Trophoblast cell (in vitro differentiated cells and primary cell): ENCODE data around the gene ITGAL.

Source experiments
- DNase-seq, 2 donors: peaks; one replicate each; pipeline ENCODE4 v3.0.0-alpha.2; 2016
- H2AFZ ChIP-seq: 2 replicates; pipeline ENCODE4 v1.6.1; 2013; ENCODE audit warnings: low read length, moderate library complexity, mild to moderate bottlenecking; ENCODE audit not compliant: insufficient read depth, poor library complexity
- H2AK5ac ChIP-seq: 2 replicates; pipeline ENCODE4 v1.6.1; 2013; ENCODE audit warnings: mild to moderate bottlenecking, low read length
- H2BK120ac ChIP-seq: 2 replicates; pipeline ENCODE4 v1.6.1; 2013; ENCODE audit warnings: low read length, mild to moderate bottlenecking, moderate library complexity; ENCODE audit not compliant: insufficient read depth, poor library complexity
- H2BK12ac ChIP-seq: 2 replicates; pipeline ENCODE4 v1.6.1; 2013; ENCODE audit warnings: mild to moderate bottlenecking, low read length, moderate library complexity
- H2BK5ac ChIP-seq: 2 replicates; pipeline ENCODE4 v1.6.1; 2013; ENCODE audit warnings: low read length, low read depth, moderate library complexity, mild to moderate bottlenecking; ENCODE audit not compliant: poor library complexity
- H3K14ac ChIP-seq: 2 replicates; pipeline ENCODE4 v1.6.1; 2013; ENCODE audit warnings: mild to moderate bottlenecking, low read length
- H3K18ac ChIP-seq: 2 replicates; pipeline ENCODE4 v1.6.1; 2013; ENCODE audit warnings: mild to moderate bottlenecking, low read length
- H3K23ac ChIP-seq: 2 replicates; pipeline ENCODE4 v1.6.1; 2013; ENCODE audit warnings: low read length
- H3K27ac ChIP-seq: 2 replicates; pipeline ENCODE4 v1.5.1; 2013; ENCODE audit warnings: low read depth, mild to moderate bottlenecking, inconsistent platforms, low read length, moderate library complexity
- H3K27me3 ChIP-seq: 2 replicates; pipeline ENCODE4 v1.6.1; 2013; ENCODE audit warnings: inconsistent platforms, mild to moderate bottlenecking, low read length, moderate library complexity; ENCODE audit not compliant: insufficient read depth
- H3K36me3 ChIP-seq, 2 experiments: 1 replicate in 1 of 2; 2 replicates in 1 of 2; pipeline ENCODE4 v1.6.1; 2013; ENCODE audit warnings: low read length in 2 of 2, mild to moderate bottlenecking in 2 of 2, moderate library complexity in 1 of 2; ENCODE audit not compliant: insufficient read depth in 2 of 2, control insufficient read depth in 1 of 2
- H3K4ac ChIP-seq: 2 replicates; pipeline ENCODE4 v1.6.1; 2013; ENCODE audit warnings: low read depth, mild to moderate bottlenecking, low read length, moderate library complexity
- H3K4me1 ChIP-seq, 2 experiments: 1 replicate in 1 of 2; 2 replicates in 1 of 2; pipeline ENCODE4 v1.6.1; 2013; ENCODE audit warnings: low read length in 2 of 2, mild to moderate bottlenecking in 2 of 2, moderate library complexity in 1 of 2; ENCODE audit not compliant: insufficient read depth in 2 of 2, control insufficient read depth in 1 of 2
- H3K4me2 ChIP-seq: 2 replicates; pipeline ENCODE4 v1.6.1; 2013; ENCODE audit warnings: inconsistent platforms, mild to moderate bottlenecking, low read length, moderate library complexity
- H3K4me3 ChIP-seq: 2 replicates; pipeline ENCODE4 v1.5.1; 2013; ENCODE audit warnings: mild to moderate bottlenecking, low read depth, low read length, inconsistent platforms
- H3K79me1 ChIP-seq: one replicate; pipeline ENCODE4 v1.6.1; 2013; ENCODE audit warnings: low read length
- H3K79me2 ChIP-seq: 2 replicates; pipeline ENCODE4 v1.6.1; 2013; ENCODE audit warnings: low read length, mild to moderate bottlenecking; ENCODE audit not compliant: control insufficient read depth, insufficient read depth, poor library complexity
- H3K9ac ChIP-seq: 2 replicates; pipeline ENCODE4 v1.6.1; 2013; ENCODE audit warnings: mild to moderate bottlenecking, low read length
- H3K9me3 ChIP-seq: 2 replicates; pipeline ENCODE4 v1.6.1; 2013; ENCODE audit warnings: low read depth, mild to moderate bottlenecking, control low read depth, inconsistent platforms, low read length; ENCODE audit not compliant: insufficient read depth
- H4K12ac ChIP-seq: 2 replicates; pipeline ENCODE4 v1.6.1; 2013; ENCODE audit warnings: low read depth, mild to moderate bottlenecking, low read length, moderate library complexity
- H4K8ac ChIP-seq: 2 replicates; pipeline ENCODE4 v1.6.1; 2013; ENCODE audit warnings: low read depth, mild to moderate bottlenecking, low read length, moderate library complexity
- H4K91ac ChIP-seq: one replicate; pipeline ENCODE4 v1.6.1; 2013; ENCODE audit warnings: low read depth, mild to moderate bottlenecking, low read length, moderate library complexity
- WGBS: extraction: QIAGEN DNeasy Blood & Tissue Kit; methylation state at CpG from one replicate; pipeline ENCODE4 v1.1.7; 2013; ENCODE audit warnings: missing lambda C conversion rate; ENCODE audit not compliant: insufficient read length, insufficient coverage; ENCODE audit errors: extremely low coverage; 5-methylcytosine and 5-hydroxymethylcytosine counted together

ITGAL gene

GRCh38 chr16:30470170-30470512 lies 2.4 kb upstream of the ITGAL start:
- H3K79me2 ChIP-seq, result no peaks in the 10 kb centered on the region
- no peak overlapping the region for H2AFZ ChIP-seq
- no peak overlapping the region for H3K4me3 ChIP-seq
- no peaks in the 10 kb centered on the region for H3K79me1 ChIP-seq
- H3K36me3 ChIP-seq, result no peaks in the 10 kb centered on the region
- H3K14ac ChIP-seq, result no peak overlapping the region
- no peak overlapping the region for H3K18ac ChIP-seq
- no peak overlapping the region for H3K23ac ChIP-seq
- no peak for DNase-seq
- no peak overlapping the region for H3K4me2 ChIP-seq
- H2BK120ac ChIP-seq, result no peak overlapping the region
- no peak overlapping the region for H3K9ac ChIP-seq
- no peak overlapping the region for H3K27ac ChIP-seq
- H4K12ac ChIP-seq, result no peak overlapping the region
- no peaks in the 10 kb centered on the region for H3K9me3 ChIP-seq
- no peak overlapping the region for H2AK5ac ChIP-seq
- H2BK5ac ChIP-seq, result no peak overlapping the region
- H3K4me1 ChIP-seq, result no peaks in the 10 kb centered on the region
- no peak overlapping the region for H4K91ac ChIP-seq
- no peak overlapping the region for H3K4ac ChIP-seq
- no peak overlapping the region for H2BK12ac ChIP-seq
- H4K8ac ChIP-seq, result no peak overlapping the region
- no CpG with 5 or more reads among the region's 3 CpGs for WGBS
- H3K27me3 ChIP-seq, result no peaks in the 10 kb centered on the region

GRCh38 chr16:30470632-30470995 lies 1.9 kb upstream of the ITGAL start:
- H3K18ac ChIP-seq, result no peak overlapping the region
- H3K14ac ChIP-seq, result no peak overlapping the region
- no peak overlapping the region for H3K23ac ChIP-seq
- no CpG with 5 or more reads among the region's 8 CpGs for WGBS
- no peak overlapping the region for H3K4me2 ChIP-seq
- H3K4me1 ChIP-seq, result no peaks in the 10 kb centered on the region
- H4K12ac ChIP-seq, result no peak overlapping the region
- H3K4me3 ChIP-seq, result no peak overlapping the region
- no peaks in the 10 kb centered on the region for H3K36me3 ChIP-seq
- H3K27me3 ChIP-seq, result no peaks in the 10 kb centered on the region
- no peak overlapping the region for H3K9ac ChIP-seq
- H2BK5ac ChIP-seq, result no peak overlapping the region
- no peak overlapping the region for H2BK120ac ChIP-seq
- H3K4ac ChIP-seq, result no peak overlapping the region
- no peak overlapping the region for H3K27ac ChIP-seq
- H3K79me1 ChIP-seq, result no peaks in the 10 kb centered on the region
- no peak overlapping the region for H4K8ac ChIP-seq
- H2AFZ ChIP-seq, result no peak overlapping the region
- no peak overlapping the region for H4K91ac ChIP-seq
- no peak overlapping the region for H2AK5ac ChIP-seq
- no peak overlapping the region for H2BK12ac ChIP-seq
- DNase-seq, result no peak
- H3K79me2 ChIP-seq, result no peaks in the 10 kb centered on the region
- H3K9me3 ChIP-seq, result no peaks in the 10 kb centered on the region

DNA sequence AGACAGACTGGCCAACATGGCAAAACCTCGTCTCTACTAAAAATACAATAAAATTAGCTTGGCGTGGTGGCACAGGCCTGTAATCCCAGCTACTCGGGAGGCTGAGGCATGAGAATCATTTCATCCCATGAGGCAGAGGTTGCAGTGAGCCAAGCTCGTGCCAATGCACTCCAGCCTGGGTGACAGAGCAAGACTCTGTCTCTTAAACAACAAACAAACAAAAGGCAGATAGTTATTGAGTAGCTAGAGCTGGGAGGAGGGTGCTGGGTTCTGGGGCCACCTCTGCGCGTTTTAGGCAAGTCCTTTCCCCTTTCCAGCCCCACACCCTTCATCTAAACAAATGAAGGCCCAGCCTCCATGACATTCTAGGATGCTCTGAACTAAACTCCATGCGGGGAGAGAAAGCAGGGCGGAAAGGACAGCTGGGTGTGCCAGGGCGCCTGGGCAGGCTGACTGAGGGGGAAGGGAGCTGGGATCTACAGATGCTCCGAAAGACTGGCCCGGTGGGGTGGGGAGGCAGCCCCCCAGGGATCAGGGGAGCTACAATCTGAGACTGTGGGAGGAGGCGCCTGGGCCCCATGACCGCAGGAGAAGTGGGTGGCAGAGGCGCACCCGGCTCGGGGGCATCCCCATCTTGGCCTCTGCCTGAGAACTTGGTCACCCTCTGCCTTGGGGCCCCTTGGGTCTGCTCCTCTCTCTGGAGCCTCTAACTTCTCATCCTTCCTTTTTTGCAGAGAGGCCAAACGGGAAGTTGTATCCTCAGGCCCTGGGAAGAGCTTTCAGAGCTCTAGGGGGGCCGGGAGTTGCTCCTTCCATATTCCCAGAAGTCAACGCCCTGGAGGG lies 910 bp downstream of the ITGAL start:
- H2BK120ac ChIP-seq, result no peak overlapping the region
- DNase-seq, result no peak
- no peak overlapping the region for H3K18ac ChIP-seq
- no peak overlapping the region for H3K4me2 ChIP-seq
- no peaks in the 10 kb centered on the region for H3K79me1 ChIP-seq
- H2BK12ac ChIP-seq, result no peak overlapping the region
- H2AFZ ChIP-seq, result no peak overlapping the region
- no peak overlapping the region for H3K9ac ChIP-seq
- no peaks in the 10 kb centered on the region for H3K36me3 ChIP-seq
- H3K4me1 ChIP-seq, result no peaks in the 10 kb centered on the region
- no peak overlapping the region for H2AK5ac ChIP-seq
- no peak overlapping the region for H3K4ac ChIP-seq
- H3K27me3 ChIP-seq, result no peaks in the 10 kb centered on the region
- no peak overlapping the region for H3K27ac ChIP-seq
- H3K4me3 ChIP-seq, result no peak overlapping the region
- H4K91ac ChIP-seq, result no peak overlapping the region
- no peak overlapping the region for H2BK5ac ChIP-seq
- no peak overlapping the region for H4K12ac ChIP-seq
- no CpG with 5 or more reads among the region's 19 CpGs for WGBS
- H3K9me3 ChIP-seq, result no peaks in the 10 kb centered on the region
- no peaks in the 10 kb centered on the region for H3K79me2 ChIP-seq
- H4K8ac ChIP-seq, result no peak overlapping the region
- no peak overlapping the region for H3K14ac ChIP-seq
- no peak overlapping the region for H3K23ac ChIP-seq

DNA sequence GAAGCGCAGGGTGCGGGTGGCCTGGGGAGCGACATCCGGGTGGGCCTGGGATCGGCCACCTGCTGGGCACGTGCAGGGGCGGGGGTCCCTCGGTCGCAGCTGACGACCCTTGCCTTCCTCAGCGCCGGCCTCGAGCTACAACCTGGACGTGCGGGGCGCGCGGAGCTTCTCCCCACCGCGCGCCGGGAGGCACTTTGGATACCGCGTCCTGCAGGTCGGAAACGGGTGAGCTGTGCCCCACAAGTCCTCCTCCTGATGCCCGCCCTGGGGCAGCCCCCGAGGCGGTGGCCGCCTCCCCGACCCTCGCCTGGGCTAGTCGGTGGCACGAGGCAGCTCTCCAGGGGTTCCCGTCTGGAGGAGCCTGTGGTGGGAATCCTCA lies 1.5 kb downstream of the ITGAL start:
- Histone ChIP-seq H3K4me1 (no peaks in the 10 kb centered on the region), H4K8ac (no peak overlapping the region), H3K36me3 (no peaks in the 10 kb centered on the region), H3K4me3 (no peak overlapping the region), H2AFZ (no peak overlapping the region), H3K23ac (no peak overlapping the region), H4K12ac (no peak overlapping the region), H3K9ac (no peak overlapping the region), H4K91ac (no peak overlapping the region), H2AK5ac (no peak overlapping the region), H3K4ac (no peak overlapping the region), H2BK5ac (no peak overlapping the region), H3K27ac (no peak overlapping the region), H3K4me2 (no peak overlapping the region), H3K18ac (no peak overlapping the region), H3K9me3 (no peaks in the 10 kb centered on the region), H2BK12ac (no peak overlapping the region), H3K14ac (no peak overlapping the region), H2BK120ac (no peak overlapping the region), H3K79me1 (no peaks in the 10 kb centered on the region), H3K27me3 (no peaks in the 10 kb centered on the region), H3K79me2 (no peaks in the 10 kb centered on the region)
- WGBS, result no CpG with 5 or more reads among the region's 35 CpGs
- DNase-seq, result no peak
